HL-60 (cell line): Measurements from ENCODE around the gene SDK1.

Experiments used
- DNase-seq, 2 experiments: peaks; one replicate each; pipeline ENCODE4 v3.0.0-alpha.2; 2010 to 2020; ENCODE audit warnings: low read depth in 1 of 2, low spot score in 1 of 2
- H3K27ac ChIP-seq: fragments of 250-450 bp; sonication (Bioruptor Pico); replicated peaks from 2 replicates; pipeline ENCODE4 v1.5.1; 2020; ENCODE audit warnings: mild to moderate bottlenecking, moderate library complexity
- H3K27me3 ChIP-seq: fragments of 250-450 bp; sonication (Bioruptor Pico); 2 replicates; pipeline ENCODE4 v1.5.1; 2021; ENCODE audit warnings: mild to moderate bottlenecking, moderate library complexity; ENCODE audit not compliant: insufficient read depth, poor library complexity, severe bottlenecking
- H3K4me3 ChIP-seq: replicated peaks from 2 replicates; pipeline ENCODE4 v1.5.1; 2011; ENCODE audit warnings: mild to moderate bottlenecking, control low read depth, low read length; ENCODE audit not compliant: insufficient read depth
- GABPA ChIP-seq: IDR thresholded peaks from 2 replicates; pipeline ENCODE4 v1.6.1; 2012; ENCODE audit warnings: low read depth
- POLR2AphosphoS5 ChIP-seq: IDR thresholded peaks from 2 replicates; pipeline ENCODE4 v1.6.1; 2012; ENCODE audit warnings: low read depth
- SPI1 ChIP-seq: IDR thresholded peaks from 2 replicates; pipeline ENCODE4 v1.6.1; 2012; ENCODE audit warnings: low read depth, mild to moderate bottlenecking, borderline replicate concordance
- TF ChIP-seq, protein P1 (sequence below): IDR thresholded peaks from one replicate; pipeline ENCODE4 v1.5.1; 2011; ENCODE audit warnings: low read length, control low read depth, inconsistent platforms; ENCODE audit not compliant: insufficient read depth
- TF ChIP-seq, protein P2 (sequence below): IDR thresholded peaks from 2 replicates; pipeline ENCODE4 v1.6.1; 2012; ENCODE audit warnings: low read depth; ENCODE audit not compliant: insufficient replicate concordance

SDK1 gene

DNA sequence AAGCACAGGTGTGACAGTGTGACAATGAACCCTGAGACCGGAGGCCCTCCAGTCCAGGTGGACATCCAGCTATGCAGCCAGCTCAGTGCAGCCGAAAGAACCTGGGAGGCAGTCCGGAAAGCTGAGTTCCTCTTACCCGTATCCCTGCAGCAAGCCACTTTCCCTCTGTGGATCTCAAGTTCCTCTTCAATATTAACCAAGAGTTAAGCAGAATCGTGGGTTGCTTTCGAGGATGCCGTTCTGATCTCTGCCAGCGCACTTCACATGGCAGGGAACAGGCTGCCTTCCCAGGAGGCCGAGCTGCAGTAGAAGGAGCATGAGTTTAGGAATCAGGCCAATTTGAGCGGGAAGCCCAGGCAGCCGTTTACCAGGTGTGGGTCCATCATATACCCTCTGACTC is 591.6 kb downstream of the SDK1 start:
- Histone ChIP-seq H3K4me3 (no peak overlapping the region), H3K27me3 (no peaks in the 10 kb centered on the region), H3K27ac (no peak overlapping the region)
- TF ChIP-seq SPI1 (no peak), GABPA (no peak), POLR2AphosphoS5 (no peak)
- TF ChIP-seq, protein P1, sequence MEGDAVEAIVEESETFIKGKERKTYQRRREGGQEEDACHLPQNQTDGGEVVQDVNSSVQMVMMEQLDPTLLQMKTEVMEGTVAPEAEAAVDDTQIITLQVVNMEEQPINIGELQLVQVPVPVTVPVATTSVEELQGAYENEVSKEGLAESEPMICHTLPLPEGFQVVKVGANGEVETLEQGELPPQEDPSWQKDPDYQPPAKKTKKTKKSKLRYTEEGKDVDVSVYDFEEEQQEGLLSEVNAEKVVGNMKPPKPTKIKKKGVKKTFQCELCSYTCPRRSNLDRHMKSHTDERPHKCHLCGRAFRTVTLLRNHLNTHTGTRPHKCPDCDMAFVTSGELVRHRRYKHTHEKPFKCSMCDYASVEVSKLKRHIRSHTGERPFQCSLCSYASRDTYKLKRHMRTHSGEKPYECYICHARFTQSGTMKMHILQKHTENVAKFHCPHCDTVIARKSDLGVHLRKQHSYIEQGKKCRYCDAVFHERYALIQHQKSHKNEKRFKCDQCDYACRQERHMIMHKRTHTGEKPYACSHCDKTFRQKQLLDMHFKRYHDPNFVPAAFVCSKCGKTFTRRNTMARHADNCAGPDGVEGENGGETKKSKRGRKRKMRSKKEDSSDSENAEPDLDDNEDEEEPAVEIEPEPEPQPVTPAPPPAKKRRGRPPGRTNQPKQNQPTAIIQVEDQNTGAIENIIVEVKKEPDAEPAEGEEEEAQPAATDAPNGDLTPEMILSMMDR = no peak
- TF ChIP-seq, protein P2, sequence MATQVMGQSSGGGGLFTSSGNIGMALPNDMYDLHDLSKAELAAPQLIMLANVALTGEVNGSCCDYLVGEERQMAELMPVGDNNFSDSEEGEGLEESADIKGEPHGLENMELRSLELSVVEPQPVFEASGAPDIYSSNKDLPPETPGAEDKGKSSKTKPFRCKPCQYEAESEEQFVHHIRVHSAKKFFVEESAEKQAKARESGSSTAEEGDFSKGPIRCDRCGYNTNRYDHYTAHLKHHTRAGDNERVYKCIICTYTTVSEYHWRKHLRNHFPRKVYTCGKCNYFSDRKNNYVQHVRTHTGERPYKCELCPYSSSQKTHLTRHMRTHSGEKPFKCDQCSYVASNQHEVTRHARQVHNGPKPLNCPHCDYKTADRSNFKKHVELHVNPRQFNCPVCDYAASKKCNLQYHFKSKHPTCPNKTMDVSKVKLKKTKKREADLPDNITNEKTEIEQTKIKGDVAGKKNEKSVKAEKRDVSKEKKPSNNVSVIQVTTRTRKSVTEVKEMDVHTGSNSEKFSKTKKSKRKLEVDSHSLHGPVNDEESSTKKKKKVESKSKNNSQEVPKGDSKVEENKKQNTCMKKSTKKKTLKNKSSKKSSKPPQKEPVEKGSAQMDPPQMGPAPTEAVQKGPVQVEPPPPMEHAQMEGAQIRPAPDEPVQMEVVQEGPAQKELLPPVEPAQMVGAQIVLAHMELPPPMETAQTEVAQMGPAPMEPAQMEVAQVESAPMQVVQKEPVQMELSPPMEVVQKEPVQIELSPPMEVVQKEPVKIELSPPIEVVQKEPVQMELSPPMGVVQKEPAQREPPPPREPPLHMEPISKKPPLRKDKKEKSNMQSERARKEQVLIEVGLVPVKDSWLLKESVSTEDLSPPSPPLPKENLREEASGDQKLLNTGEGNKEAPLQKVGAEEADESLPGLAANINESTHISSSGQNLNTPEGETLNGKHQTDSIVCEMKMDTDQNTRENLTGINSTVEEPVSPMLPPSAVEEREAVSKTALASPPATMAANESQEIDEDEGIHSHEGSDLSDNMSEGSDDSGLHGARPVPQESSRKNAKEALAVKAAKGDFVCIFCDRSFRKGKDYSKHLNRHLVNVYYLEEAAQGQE = no peak
- no peak for DNase-seq

DNA sequence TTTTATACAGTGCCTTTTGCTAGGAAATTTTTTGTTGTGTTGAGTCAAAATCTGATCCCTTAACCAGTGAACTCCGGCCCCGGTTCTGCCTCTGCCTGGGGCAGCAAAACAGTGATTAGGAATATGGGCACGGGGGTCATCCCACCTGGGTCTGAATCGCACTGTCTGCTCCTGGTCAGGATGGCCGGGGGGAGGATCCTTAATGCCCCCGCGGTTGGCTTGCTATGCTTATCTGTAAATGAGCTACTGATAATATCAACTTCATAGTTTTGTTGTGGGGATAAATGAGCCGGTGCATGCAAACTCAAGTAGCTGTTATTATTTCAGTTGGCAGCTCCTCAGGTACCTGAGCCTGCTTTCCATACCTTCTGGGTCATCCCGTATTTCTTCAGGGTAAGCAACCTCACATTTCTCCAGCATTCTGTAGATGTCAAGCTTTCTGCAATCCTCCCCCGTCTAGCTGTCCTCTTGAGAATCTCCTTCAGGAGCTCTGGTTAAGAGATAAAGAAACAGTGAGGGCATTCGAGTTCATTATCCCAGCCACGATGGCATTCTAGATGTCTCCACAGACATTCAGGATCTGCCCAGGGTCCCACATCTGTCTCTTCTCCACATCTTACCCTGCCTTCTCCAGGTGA is 592.2 kb downstream of the SDK1 start:
- no peak overlapping the region for H3K27ac ChIP-seq
- DNase-seq = no peak
- no peaks in the 10 kb centered on the region for H3K27me3 ChIP-seq
- TF ChIP-seq, protein P1 = no peak
- TF ChIP-seq, protein P2 = no peak
- H3K4me3 ChIP-seq = no peak overlapping the region

DNA sequence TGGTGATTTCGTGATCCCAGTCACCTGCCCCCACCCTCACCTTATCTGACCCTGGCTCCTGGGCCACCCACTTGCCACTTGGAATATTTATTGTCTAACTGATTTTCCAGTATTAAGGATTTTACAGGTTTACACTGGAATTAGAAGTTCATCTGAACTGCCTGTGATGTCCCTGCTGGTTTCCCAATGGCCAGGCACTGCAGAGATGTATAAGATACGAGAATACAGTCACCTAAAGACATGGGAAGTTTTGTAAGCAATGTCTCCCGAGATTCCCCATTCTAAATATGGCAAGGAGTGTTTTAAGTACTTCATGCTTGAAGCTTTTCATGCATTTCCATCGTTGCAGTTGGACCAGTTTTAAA is 592.7 kb downstream of the SDK1 start:
- H3K27ac ChIP-seq = no peak overlapping the region
- H3K27me3 ChIP-seq = no peaks in the 10 kb centered on the region
- no peak for DNase-seq
- TF ChIP-seq, protein P2 = no peak
- no peak overlapping the region for H3K4me3 ChIP-seq
